CD4-positive, alpha-beta T cell treated with Interleukin-2 at 100 ng/mL for 4 hours (primary cell): Measurements from ENCODE around the gene EXOC8.

Source experiments
- DNase-seq: peaks from one replicate; pipeline ENCODE4 v3.0.0-alpha.2; 2020; ENCODE audit warnings: low spot score

EXOC8 gene

DNA sequence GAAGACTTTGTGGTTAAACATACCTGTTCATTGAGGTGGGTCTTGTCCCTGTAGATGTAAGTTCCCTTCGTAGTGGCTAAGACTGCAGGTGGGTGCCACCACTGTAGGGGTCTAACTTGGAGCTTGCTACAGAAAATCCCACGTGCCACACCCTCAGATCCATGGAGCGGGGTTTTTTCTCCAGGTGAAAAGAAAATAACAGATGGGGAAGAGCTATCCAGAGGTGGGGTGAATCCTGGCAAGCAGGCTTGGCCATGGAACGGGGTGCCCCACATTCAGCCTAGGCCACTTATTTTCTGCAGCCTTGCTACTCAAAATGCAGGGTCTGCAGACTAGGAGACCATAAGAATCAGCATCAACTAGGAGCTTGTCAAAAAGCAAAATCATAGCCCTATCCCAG is 24.0 kb downstream of the EXOC8 start:
- DNase-seq = no peak

DNA sequence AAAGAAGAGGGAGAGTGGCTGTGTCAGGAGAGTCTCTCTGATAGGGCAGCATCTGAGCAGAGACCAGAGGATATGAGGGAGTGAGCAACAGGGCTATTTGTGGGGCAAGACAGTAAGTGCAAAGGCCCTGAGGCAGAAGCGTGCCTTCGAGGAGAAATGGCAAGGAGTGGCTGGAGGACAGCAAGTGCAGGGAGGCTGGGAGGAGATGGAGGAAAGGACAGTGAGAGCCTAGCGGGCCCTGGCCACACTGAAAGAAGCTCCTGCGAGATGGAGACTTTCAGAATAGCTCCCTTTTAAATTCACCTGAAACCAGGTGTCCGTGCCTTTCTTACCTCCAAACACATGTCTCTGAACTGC is 25.2 kb downstream of the EXOC8 start:
- DNase-seq = no peak

DNA sequence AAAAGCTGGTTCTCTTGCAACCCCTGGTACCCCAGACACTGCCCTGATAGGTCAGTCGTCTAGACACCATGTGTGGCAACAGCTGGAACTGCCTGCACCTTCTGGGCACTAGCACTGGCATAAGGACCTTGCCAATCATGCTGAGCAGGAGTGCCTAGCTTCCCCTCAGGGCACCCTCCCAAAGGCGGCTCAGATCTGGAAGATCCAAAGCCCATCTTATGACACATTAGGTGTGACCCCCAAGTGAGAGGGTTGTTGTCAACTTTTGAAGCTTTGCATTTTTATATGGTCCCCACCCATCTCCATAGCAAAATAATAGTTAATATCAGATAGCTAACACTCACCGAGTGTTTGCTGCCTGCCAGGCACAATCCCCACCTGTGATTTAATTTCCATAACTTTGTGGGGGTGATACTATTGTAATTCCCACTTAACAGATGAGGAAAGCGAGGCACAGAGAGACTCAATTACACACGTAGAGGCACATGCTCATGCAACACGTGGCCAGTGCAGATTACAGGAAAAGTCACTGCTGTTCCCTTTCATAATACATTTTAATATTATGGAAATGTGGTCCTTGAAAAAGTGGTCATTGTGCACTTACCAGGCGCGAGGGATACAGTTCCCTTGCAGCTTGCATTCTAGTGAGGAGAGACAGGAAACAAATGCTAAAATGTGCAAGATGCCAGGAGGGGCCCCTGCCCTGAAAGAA is 25.8 kb downstream of the EXOC8 start:
- DNase-seq = no peak

DNA sequence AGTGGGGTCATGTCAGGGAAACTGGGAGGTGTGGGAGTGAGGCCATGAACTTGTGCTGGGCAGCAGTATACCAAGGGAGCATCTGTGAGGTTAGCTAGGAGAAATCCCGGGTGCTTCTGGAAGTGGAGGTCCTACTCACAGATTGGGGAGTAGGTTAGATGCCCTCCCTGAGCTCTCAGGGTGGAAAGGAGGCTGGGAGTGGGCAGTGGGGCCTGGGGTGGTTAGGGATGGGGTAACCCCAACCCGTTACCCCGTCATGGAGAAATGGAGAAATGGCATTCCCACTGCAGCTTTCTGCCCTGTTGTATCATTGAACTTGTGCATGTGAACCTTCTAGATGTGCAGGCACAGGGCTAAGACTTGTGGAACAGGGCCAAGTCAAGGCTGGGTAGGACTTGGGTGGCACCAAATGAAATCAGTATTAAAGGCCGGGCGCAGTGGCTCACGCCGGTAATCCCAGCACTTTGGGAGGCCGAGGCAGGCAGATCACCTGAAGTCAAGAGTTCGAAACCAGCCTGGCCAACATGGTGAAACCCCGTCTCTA is 27.2 kb downstream of the EXOC8 start:
- DNase-seq = no peak

DNA sequence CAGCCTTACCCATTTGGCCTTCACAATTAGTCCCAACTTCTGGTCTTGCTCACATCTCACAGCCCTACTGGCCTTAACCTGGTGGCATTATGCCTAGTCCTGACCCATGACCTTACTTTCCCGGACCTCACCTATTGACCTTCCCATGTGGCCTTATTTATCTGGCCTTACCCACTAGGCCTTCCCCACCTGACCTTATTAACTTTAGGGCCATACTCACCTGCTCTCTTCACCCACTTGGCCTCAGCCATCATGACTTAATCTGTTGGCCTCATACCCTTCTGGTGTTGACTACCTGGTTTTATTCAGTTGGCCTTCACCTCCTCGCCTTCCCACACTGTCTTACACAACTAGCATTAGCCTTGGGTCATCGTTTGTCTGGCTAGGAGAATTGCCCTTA is 35.7 kb downstream of the EXOC8 start:
- no peak for DNase-seq

DNA sequence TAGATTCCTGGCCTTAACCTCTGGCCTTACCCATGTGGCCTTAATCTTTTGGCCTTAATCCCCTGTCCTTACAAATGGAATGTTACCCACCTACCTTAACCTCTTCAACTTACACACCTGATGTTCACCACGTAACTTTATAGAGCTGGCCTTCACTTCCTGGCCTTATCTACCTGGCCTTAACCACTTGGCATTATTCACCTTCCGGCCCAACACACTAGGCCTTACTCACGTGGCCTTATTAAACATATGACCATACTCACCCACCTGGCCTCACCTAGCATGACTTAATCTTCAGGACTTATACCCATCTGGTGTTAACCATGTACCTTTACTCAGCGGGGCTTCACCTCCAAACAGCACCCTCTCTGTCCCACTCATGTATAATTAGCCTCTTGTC is 41.7 kb downstream of the EXOC8 start:
- DNase-seq = no peak

DNA sequence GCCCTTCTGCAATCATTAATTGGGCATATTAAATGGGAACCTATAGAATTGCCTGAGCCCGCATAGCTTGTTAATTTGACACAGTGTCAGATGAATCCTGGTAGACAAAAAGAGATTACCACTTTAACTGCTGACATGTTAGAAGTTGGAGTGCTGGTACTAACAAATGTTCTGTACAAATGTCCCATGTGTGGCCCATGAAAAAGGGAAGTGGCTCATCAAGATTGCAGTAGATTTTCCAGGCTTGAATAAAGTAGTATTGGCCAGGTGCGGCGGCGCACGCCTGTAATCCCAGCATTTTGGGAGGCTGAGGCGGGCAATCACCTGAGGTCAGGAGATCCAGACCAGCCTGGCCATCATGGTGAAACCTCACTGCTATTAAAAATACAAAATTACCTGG is 51.0 kb downstream of the EXOC8 start:
- no peak for DNase-seq

DNA sequence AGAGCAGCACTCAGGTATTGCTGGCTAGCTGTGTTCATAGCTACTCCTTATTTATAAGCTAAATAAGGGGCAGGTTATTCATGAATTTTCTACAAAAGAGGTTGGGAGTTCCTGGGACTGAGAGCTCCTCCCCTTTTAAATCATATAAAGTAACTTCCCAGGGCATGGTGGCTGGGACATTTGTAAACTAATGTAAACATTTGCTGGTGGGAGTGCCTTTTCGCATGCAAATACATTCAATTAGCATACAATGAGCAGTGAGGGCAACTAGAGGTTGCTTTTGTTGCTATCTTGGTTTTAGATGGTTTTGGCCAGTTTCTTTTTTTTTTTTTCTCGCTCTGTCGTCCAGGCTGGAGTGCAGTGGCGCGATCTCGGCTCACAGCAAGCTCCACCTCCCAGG is 53.2 kb downstream of the EXOC8 start:
- no peak for DNase-seq
